Measurements from ENCODE around the gene RAE1. TPM values are rescaled to one million over a fixed set of nuclear protein-coding genes. Genes with fewer than 3 reads are reported as not detected.

Gene RAE1
- total and polyA plus RNA-seq, 2 of the 8 experiments (the other 6 are each of a cell fraction or from before 2014, with no cell fraction given): 35.9 to 44.9 TPM

GRCh38 chr20:57399587-57400155, 48.6 kb downstream of the RAE1 start (continued):
- TF ChIP-seq BACH1 (IDR thresholded peaks at IDR 0.05; ENCODE audit: low read length): no peak
- no peak for TF ChIP-seq TCF12 (IDR thresholded peaks at IDR 0.05; ENCODE audit: low read depth, low read length)
- no peak for TF ChIP-seq CHD2 (IDR thresholded peaks at IDR 0.05; ENCODE audit: low read length)
- no peak for TF ChIP-seq HDAC6 (IDR thresholded peaks at IDR 0.05; ENCODE audit: low read depth, low read length)
- TF ChIP-seq CEBPB (IDR thresholded peaks at IDR 0.05; ENCODE audit: low read depth, low read length): no peak
- TF ChIP-seq, protein P1, sequence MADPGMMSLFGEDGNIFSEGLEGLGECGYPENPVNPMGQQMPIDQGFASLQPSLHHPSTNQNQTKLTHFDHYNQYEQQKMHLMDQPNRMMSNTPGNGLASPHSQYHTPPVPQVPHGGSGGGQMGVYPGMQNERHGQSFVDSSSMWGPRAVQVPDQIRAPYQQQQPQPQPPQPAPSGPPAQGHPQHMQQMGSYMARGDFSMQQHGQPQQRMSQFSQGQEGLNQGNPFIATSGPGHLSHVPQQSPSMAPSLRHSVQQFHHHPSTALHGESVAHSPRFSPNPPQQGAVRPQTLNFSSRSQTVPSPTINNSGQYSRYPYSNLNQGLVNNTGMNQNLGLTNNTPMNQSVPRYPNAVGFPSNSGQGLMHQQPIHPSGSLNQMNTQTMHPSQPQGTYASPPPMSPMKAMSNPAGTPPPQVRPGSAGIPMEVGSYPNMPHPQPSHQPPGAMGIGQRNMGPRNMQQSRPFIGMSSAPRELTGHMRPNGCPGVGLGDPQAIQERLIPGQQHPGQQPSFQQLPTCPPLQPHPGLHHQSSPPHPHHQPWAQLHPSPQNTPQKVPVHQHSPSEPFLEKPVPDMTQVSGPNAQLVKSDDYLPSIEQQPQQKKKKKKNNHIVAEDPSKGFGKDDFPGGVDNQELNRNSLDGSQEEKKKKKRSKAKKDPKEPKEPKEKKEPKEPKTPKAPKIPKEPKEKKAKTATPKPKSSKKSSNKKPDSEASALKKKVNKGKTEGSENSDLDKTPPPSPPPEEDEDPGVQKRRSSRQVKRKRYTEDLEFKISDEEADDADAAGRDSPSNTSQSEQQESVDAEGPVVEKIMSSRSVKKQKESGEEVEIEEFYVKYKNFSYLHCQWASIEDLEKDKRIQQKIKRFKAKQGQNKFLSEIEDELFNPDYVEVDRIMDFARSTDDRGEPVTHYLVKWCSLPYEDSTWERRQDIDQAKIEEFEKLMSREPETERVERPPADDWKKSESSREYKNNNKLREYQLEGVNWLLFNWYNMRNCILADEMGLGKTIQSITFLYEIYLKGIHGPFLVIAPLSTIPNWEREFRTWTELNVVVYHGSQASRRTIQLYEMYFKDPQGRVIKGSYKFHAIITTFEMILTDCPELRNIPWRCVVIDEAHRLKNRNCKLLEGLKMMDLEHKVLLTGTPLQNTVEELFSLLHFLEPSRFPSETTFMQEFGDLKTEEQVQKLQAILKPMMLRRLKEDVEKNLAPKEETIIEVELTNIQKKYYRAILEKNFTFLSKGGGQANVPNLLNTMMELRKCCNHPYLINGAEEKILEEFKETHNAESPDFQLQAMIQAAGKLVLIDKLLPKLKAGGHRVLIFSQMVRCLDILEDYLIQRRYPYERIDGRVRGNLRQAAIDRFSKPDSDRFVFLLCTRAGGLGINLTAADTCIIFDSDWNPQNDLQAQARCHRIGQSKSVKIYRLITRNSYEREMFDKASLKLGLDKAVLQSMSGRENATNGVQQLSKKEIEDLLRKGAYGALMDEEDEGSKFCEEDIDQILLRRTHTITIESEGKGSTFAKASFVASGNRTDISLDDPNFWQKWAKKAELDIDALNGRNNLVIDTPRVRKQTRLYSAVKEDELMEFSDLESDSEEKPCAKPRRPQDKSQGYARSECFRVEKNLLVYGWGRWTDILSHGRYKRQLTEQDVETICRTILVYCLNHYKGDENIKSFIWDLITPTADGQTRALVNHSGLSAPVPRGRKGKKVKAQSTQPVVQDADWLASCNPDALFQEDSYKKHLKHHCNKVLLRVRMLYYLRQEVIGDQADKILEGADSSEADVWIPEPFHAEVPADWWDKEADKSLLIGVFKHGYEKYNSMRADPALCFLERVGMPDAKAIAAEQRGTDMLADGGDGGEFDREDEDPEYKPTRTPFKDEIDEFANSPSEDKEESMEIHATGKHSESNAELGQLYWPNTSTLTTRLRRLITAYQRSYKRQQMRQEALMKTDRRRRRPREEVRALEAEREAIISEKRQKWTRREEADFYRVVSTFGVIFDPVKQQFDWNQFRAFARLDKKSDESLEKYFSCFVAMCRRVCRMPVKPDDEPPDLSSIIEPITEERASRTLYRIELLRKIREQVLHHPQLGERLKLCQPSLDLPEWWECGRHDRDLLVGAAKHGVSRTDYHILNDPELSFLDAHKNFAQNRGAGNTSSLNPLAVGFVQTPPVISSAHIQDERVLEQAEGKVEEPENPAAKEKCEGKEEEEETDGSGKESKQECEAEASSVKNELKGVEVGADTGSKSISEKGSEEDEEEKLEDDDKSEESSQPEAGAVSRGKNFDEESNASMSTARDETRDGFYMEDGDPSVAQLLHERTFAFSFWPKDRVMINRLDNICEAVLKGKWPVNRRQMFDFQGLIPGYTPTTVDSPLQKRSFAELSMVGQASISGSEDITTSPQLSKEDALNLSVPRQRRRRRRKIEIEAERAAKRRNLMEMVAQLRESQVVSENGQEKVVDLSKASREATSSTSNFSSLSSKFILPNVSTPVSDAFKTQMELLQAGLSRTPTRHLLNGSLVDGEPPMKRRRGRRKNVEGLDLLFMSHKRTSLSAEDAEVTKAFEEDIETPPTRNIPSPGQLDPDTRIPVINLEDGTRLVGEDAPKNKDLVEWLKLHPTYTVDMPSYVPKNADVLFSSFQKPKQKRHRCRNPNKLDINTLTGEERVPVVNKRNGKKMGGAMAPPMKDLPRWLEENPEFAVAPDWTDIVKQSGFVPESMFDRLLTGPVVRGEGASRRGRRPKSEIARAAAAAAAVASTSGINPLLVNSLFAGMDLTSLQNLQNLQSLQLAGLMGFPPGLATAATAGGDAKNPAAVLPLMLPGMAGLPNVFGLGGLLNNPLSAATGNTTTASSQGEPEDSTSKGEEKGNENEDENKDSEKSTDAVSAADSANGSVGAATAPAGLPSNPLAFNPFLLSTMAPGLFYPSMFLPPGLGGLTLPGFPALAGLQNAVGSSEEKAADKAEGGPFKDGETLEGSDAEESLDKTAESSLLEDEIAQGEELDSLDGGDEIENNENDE (IDR thresholded peaks at IDR 0.05; ENCODE audit: insufficient replicate concordance, low read length): no peak
- TF ChIP-seq, protein P2, sequence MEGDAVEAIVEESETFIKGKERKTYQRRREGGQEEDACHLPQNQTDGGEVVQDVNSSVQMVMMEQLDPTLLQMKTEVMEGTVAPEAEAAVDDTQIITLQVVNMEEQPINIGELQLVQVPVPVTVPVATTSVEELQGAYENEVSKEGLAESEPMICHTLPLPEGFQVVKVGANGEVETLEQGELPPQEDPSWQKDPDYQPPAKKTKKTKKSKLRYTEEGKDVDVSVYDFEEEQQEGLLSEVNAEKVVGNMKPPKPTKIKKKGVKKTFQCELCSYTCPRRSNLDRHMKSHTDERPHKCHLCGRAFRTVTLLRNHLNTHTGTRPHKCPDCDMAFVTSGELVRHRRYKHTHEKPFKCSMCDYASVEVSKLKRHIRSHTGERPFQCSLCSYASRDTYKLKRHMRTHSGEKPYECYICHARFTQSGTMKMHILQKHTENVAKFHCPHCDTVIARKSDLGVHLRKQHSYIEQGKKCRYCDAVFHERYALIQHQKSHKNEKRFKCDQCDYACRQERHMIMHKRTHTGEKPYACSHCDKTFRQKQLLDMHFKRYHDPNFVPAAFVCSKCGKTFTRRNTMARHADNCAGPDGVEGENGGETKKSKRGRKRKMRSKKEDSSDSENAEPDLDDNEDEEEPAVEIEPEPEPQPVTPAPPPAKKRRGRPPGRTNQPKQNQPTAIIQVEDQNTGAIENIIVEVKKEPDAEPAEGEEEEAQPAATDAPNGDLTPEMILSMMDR (IDR thresholded peaks at IDR 0.05; ENCODE audit: control extremely low read depth in 1 of 3, insufficient read depth in 1 of 3, low read depth in 1 of 3, low read length in 3 of 3): no peak
- TF ChIP-seq SRF (IDR thresholded peaks at IDR 0.05; ENCODE audit: low read depth, low read length): no peak

All from H1 (cell line).